Neural cell (in vitro differentiated cells): ENCODE results near the gene AP2A2.

Experiments used
- EP300 ChIP-seq: fragments of 450-650 bp; conservative IDR thresholded peaks from 2 replicates; pipeline ENCODE4 v1.6.1; 2014; ENCODE audit warnings: antibody characterized with exemption, mild to moderate bottlenecking, moderate library complexity; ENCODE audit not compliant: poor library complexity, severe bottlenecking
- POLR2AphosphoS5 ChIP-seq: IDR thresholded peaks from 2 replicates; pipeline ENCODE4 v1.6.1; 2012
- SMC3 ChIP-seq: fragments of 450-650 bp; conservative IDR thresholded peaks from 2 replicates; pipeline ENCODE4 v1.6.1; 2014; ENCODE audit warnings: antibody characterized with exemption, mild to moderate bottlenecking, moderate library complexity; ENCODE audit not compliant: poor library complexity
- TF ChIP-seq, protein P1 (sequence below): fragments of 450-650 bp; IDR thresholded peaks from 2 replicates; pipeline ENCODE4 v1.5.1; 2014; ENCODE audit warnings: antibody characterized with exemption, mild to moderate bottlenecking, moderate library complexity; ENCODE audit not compliant: poor library complexity, severe bottlenecking

DNA sequence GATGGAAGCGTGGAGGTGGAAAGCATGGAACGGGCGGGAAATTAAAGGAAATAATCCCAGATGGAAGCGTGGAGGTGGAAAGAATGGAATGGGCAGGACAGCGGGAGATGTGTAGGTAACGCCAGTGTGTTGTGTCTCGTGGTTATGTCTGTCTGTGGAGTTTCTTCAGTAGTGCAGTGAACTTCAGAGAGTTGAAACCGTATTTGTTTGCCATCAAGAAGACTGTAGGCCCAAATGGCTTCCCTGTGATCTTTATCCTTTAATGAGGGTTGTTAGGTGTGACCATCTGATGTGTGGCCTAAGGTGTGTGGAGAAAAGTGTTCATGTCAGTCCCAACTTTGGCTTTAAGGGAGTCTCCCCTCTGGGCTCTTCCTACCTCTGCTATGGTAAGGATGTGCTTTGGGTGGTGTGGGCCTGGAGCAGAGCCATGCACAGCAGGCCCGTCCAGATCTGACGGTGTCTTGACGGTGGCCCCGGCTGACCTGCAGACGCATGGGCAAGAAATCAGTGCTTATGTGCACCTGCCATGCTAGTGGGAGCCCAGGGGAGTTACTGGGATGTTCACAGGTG lies 39.6 kb downstream of the AP2A2 start:
- TF ChIP-seq EP300 (no peak), POLR2AphosphoS5 (no peak), SMC3 (no peak)
- TF ChIP-seq, protein P1, sequence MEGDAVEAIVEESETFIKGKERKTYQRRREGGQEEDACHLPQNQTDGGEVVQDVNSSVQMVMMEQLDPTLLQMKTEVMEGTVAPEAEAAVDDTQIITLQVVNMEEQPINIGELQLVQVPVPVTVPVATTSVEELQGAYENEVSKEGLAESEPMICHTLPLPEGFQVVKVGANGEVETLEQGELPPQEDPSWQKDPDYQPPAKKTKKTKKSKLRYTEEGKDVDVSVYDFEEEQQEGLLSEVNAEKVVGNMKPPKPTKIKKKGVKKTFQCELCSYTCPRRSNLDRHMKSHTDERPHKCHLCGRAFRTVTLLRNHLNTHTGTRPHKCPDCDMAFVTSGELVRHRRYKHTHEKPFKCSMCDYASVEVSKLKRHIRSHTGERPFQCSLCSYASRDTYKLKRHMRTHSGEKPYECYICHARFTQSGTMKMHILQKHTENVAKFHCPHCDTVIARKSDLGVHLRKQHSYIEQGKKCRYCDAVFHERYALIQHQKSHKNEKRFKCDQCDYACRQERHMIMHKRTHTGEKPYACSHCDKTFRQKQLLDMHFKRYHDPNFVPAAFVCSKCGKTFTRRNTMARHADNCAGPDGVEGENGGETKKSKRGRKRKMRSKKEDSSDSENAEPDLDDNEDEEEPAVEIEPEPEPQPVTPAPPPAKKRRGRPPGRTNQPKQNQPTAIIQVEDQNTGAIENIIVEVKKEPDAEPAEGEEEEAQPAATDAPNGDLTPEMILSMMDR: no peak
